Measurements from ENCODE around the gene OPN3.

OPN3 gene

GRCh38 chr1:241586905-241587512 lies 53.2 kb downstream of the OPN3 start:
- TF ChIP-seq TCF12 (IDR thresholded peaks at IDR 0.05; ENCODE audit: low read depth), result no peak
- TF ChIP-seq YY1 (IDR thresholded peaks at IDR 0.05; ENCODE audit: low read depth), result no peak
- no peak for TF ChIP-seq REST (IDR thresholded peaks at IDR 0.05; ENCODE audit: low read depth)
- no peak for TF ChIP-seq EGR1 (IDR thresholded peaks at IDR 0.05)
- no peak for TF ChIP-seq CEBPB (IDR thresholded peaks at IDR 0.05)
- TF ChIP-seq RAD21 (IDR thresholded peaks at IDR 0.05; ENCODE audit: low read depth), result no peak
- no peak for TF ChIP-seq MAX (IDR thresholded peaks at IDR 0.05)
- TF ChIP-seq NFIC (IDR thresholded peaks at IDR 0.05), result no peak
- TF ChIP-seq TAF1 (IDR thresholded peaks at IDR 0.05; ENCODE audit: low read depth), result no peak
- TF ChIP-seq FOXM1 (IDR thresholded peaks at IDR 0.05; ENCODE audit: borderline replicate concordance, low read depth), result no peak
- no peak for TF ChIP-seq CREB1 (IDR thresholded peaks at IDR 0.05; ENCODE audit: low read depth)
- no peak for TF ChIP-seq TEAD4 (IDR thresholded peaks at IDR 0.05)
- TF ChIP-seq EP300 (IDR thresholded peaks at IDR 0.05; ENCODE audit: borderline replicate concordance), result no peak
- no peak for TF ChIP-seq ZBTB7A (IDR thresholded peaks at IDR 0.05; ENCODE audit: low read depth)
- no peak for TF ChIP-seq USF1 (IDR thresholded peaks at IDR 0.05)

- TF ChIP-seq CEBPB (IDR thresholded peaks at IDR 0.05) (no peak), CREB1 (IDR thresholded peaks at IDR 0.05; ENCODE audit: low read depth) (no peak), USF1 (IDR thresholded peaks at IDR 0.05) (no peak), TAF1 (IDR thresholded peaks at IDR 0.05; ENCODE audit: low read depth) (no peak), YY1 (IDR thresholded peaks at IDR 0.05; ENCODE audit: low read depth) (no peak), RAD21 (IDR thresholded peaks at IDR 0.05; ENCODE audit: low read depth) (no peak), TCF12 (IDR thresholded peaks at IDR 0.05; ENCODE audit: low read depth) (no peak), REST (IDR thresholded peaks at IDR 0.05; ENCODE audit: low read depth) (no peak), ZBTB7A (IDR thresholded peaks at IDR 0.05; ENCODE audit: low read depth) (no peak)
These were observed 57.2 kb downstream of the OPN3 start for GRCh38 chr1:241582921-241583321.

- TF ChIP-seq TEAD4 (IDR thresholded peaks at IDR 0.05) (no peak), YY1 (IDR thresholded peaks at IDR 0.05; ENCODE audit: low read depth) (no peak), MAX (IDR thresholded peaks at IDR 0.05) (no peak), EGR1 (IDR thresholded peaks at IDR 0.05) (no peak)
These were observed 60.7 kb downstream of the OPN3 start for GRCh38 chr1:241579434-241579833.

GRCh38 chr1:241574154-241574553 lies 66.0 kb downstream of the OPN3 start:
- TF ChIP-seq CREB1 (IDR thresholded peaks at IDR 0.05; ENCODE audit: low read depth) (no peak), FOXM1 (IDR thresholded peaks at IDR 0.05; ENCODE audit: borderline replicate concordance, low read depth) (no peak), TAF1 (IDR thresholded peaks at IDR 0.05; ENCODE audit: low read depth) (no peak), NFIC (IDR thresholded peaks at IDR 0.05) (no peak), TEAD4 (IDR thresholded peaks at IDR 0.05) (no peak)

- no peak for TF ChIP-seq EP300 (IDR thresholded peaks at IDR 0.05; ENCODE audit: borderline replicate concordance)
- no peak for TF ChIP-seq EGR1 (IDR thresholded peaks at IDR 0.05)
- TF ChIP-seq YY1 (IDR thresholded peaks at IDR 0.05; ENCODE audit: low read depth), result no peak
- no peak for TF ChIP-seq RAD21 (IDR thresholded peaks at IDR 0.05; ENCODE audit: low read depth)
These were observed 70.3 kb downstream of the OPN3 start for GRCh38 chr1:241569848-241570247.

GRCh38 chr1:241560849-241561187 lies 79.4 kb downstream of the OPN3 start:
- no peak for TF ChIP-seq EP300 (IDR thresholded peaks at IDR 0.05; ENCODE audit: borderline replicate concordance)
- no peak for TF ChIP-seq NFIC (IDR thresholded peaks at IDR 0.05)
- no peak for TF ChIP-seq USF1 (IDR thresholded peaks at IDR 0.05)
- no peak for TF ChIP-seq EGR1 (IDR thresholded peaks at IDR 0.05)
- TF ChIP-seq REST (IDR thresholded peaks at IDR 0.05; ENCODE audit: low read depth), result no peak
- TF ChIP-seq TAF1 (IDR thresholded peaks at IDR 0.05; ENCODE audit: low read depth), result no peak
- no peak for TF ChIP-seq FOXM1 (IDR thresholded peaks at IDR 0.05; ENCODE audit: borderline replicate concordance, low read depth)
- TF ChIP-seq TCF12 (IDR thresholded peaks at IDR 0.05; ENCODE audit: low read depth), result no peak
- TF ChIP-seq TEAD4 (IDR thresholded peaks at IDR 0.05), result no peak
- TF ChIP-seq ZBTB7A (IDR thresholded peaks at IDR 0.05; ENCODE audit: low read depth), result no peak
- no peak for TF ChIP-seq MAX (IDR thresholded peaks at IDR 0.05)
- no peak for TF ChIP-seq RAD21 (IDR thresholded peaks at IDR 0.05; ENCODE audit: low read depth)
- no peak for TF ChIP-seq CREB1 (IDR thresholded peaks at IDR 0.05; ENCODE audit: low read depth)
- no peak for TF ChIP-seq CEBPB (IDR thresholded peaks at IDR 0.05)
- TF ChIP-seq YY1 (IDR thresholded peaks at IDR 0.05; ENCODE audit: low read depth), result no peak
